Muscle layer of duodenum (tissue), 2 donors: ENCODE data around the gene KCNAB3.

Source experiments
- H3K27ac ChIP-seq: one replicate; pipeline ENCODE4 v1.7.0; 2013; ENCODE audit warnings: mild to moderate bottlenecking, low read length
- H3K27me3 ChIP-seq: one replicate; pipeline ENCODE4 v1.7.0; 2013; ENCODE audit warnings: low read depth, mild to moderate bottlenecking, control low read depth, low read length
- H3K36me3 ChIP-seq, 2 donors: one replicate each; pipeline ENCODE4 v1.7.0; 2013; ENCODE audit warnings: low read length in 2 of 2, control low read depth in 1 of 2, mild to moderate bottlenecking in 1 of 2; ENCODE audit not compliant: insufficient read depth in 2 of 2, control insufficient read depth in 1 of 2
- H3K4me1 ChIP-seq, 2 donors: one replicate each; pipeline ENCODE4 v1.7.0; 2013; ENCODE audit warnings: low read length in 2 of 2, mild to moderate bottlenecking in 2 of 2, control low read depth in 1 of 2, moderate library complexity in 1 of 2; ENCODE audit not compliant: insufficient read depth in 2 of 2, control insufficient read depth in 1 of 2
- H3K4me3 ChIP-seq, 2 donors: one replicate each; pipeline ENCODE4 v1.7.0; 2013; ENCODE audit warnings: low read length in 2 of 2, low read depth in 1 of 2, mild to moderate bottlenecking in 1 of 2
- H3K9me3 ChIP-seq, 2 donors: one replicate each; pipeline ENCODE4 v1.7.0; 2013; ENCODE audit warnings: low read length in 2 of 2, control low read depth in 1 of 2, mild to moderate bottlenecking in 1 of 2; ENCODE audit not compliant: control insufficient read depth in 1 of 2
- donor health status: healthy.

The KCNAB3 gene

GRCh38 chr17:7929158-7930023 is at the start of gene KCNAB3:
Gene KCNAB3, minus strand, starts transcription at chr17:7929856. Its CDS starts 421 bp downstream, at chr17:7929435.
- Histone ChIP-seq H3K4me3 (peak within 1 kb of the TSS; percentile 30 to 31), H3K27ac (no peak within 1 kb of the TSS), H3K4me1 (peaks cover 9 to 28% of the 10 kb centered on the region in 2 donors), H3K9me3 (no peaks in the 10 kb centered on the region), H3K27me3 (no peaks in the 10 kb centered on the region), H3K36me3 (no peaks in the 10 kb centered on the region)

- no peaks in the 10 kb centered on the region for H3K4me1 ChIP-seq
- peaks cover 9 to 10% of the 10 kb centered on the region in 2 donors for H3K9me3 ChIP-seq
- H3K4me3 ChIP-seq: no peak overlapping the region
- no peaks in the 10 kb centered on the region for H3K27me3 ChIP-seq
- H3K27ac ChIP-seq: no peak overlapping the region
- no peaks in the 10 kb centered on the region for H3K36me3 ChIP-seq
These were observed 48.1 kb upstream of the KCNAB3 start for GRCh38 chr17:7977805-7978204.

- Histone ChIP-seq H3K27me3 (no peaks in the 10 kb centered on the region), H3K36me3 (no peaks in the 10 kb centered on the region), H3K27ac (no peak overlapping the region), H3K4me1 (no peaks in the 10 kb centered on the region), H3K9me3 (peaks cover 9 to 10% of the 10 kb centered on the region in 2 donors), H3K4me3 (no peak overlapping the region)
These were observed 47.4 kb upstream of the KCNAB3 start for GRCh38 chr17:7977039-7977438.

GRCh38 chr17:7974638-7975131 is 45.0 kb upstream of the KCNAB3 start:
- peaks cover 9 to 10% of the 10 kb centered on the region in 2 donors for H3K9me3 ChIP-seq
- no peaks in the 10 kb centered on the region for H3K4me1 ChIP-seq
- H3K27ac ChIP-seq: no peak overlapping the region
- H3K27me3 ChIP-seq: no peaks in the 10 kb centered on the region
- H3K4me3 ChIP-seq: no peak overlapping the region
- no peaks in the 10 kb centered on the region for H3K36me3 ChIP-seq

GRCh38 chr17:7972131-7972785 is 42.6 kb upstream of the KCNAB3 start:
- Histone ChIP-seq H3K36me3 (no peaks in the 10 kb centered on the region), H3K9me3 (peaks cover 9 to 10% of the 10 kb centered on the region in 2 donors), H3K27ac (no peak overlapping the region), H3K4me1 (no peaks in the 10 kb centered on the region), H3K27me3 (no peaks in the 10 kb centered on the region), H3K4me3 (no peak overlapping the region)

- Histone ChIP-seq H3K36me3 (no peaks in the 10 kb centered on the region), H3K27me3 (no peaks in the 10 kb centered on the region), H3K9me3 (peaks cover 9 to 10% of the 10 kb centered on the region in 2 donors), H3K4me3 (no peak overlapping the region), H3K27ac (no peak overlapping the region), H3K4me1 (no peaks in the 10 kb centered on the region)
These were observed 42.0 kb upstream of the KCNAB3 start for GRCh38 chr17:7971651-7972050.

GRCh38 chr17:7969433-7969832 is 39.8 kb upstream of the KCNAB3 start:
- no peaks in the 10 kb centered on the region for H3K4me1 ChIP-seq
- H3K27ac ChIP-seq: no peak overlapping the region
- no peaks in the 10 kb centered on the region for H3K36me3 ChIP-seq
- H3K9me3 ChIP-seq: peaks cover 0 to 4% of the 10 kb centered on the region in 2 donors
- H3K27me3 ChIP-seq: no peaks in the 10 kb centered on the region
- H3K4me3 ChIP-seq: no peak overlapping the region

- Histone ChIP-seq H3K27ac (no peak overlapping the region), H3K27me3 (no peaks in the 10 kb centered on the region), H3K4me1 (no peaks in the 10 kb centered on the region), H3K4me3 (no peak overlapping the region), H3K36me3 (no peaks in the 10 kb centered on the region), H3K9me3 (no peaks in the 10 kb centered on the region)
These were observed 38.1 kb upstream of the KCNAB3 start for GRCh38 chr17:7967751-7968150.

- H3K4me1 ChIP-seq: no peaks in the 10 kb centered on the region
- H3K27me3 ChIP-seq: no peaks in the 10 kb centered on the region
- no peak overlapping the region for H3K27ac ChIP-seq
- H3K4me3 ChIP-seq: no peak overlapping the region
- H3K36me3 ChIP-seq: no peaks in the 10 kb centered on the region
- no peaks in the 10 kb centered on the region for H3K9me3 ChIP-seq
These were observed 31.8 kb upstream of the KCNAB3 start for GRCh38 chr17:7961421-7961820.

- H3K4me3 ChIP-seq: no peak overlapping the region
- H3K27ac ChIP-seq: no peak overlapping the region
- H3K36me3 ChIP-seq: no peaks in the 10 kb centered on the region
- H3K9me3 ChIP-seq: no peaks in the 10 kb centered on the region
- H3K4me1 ChIP-seq: peaks cover 0 to 7% of the 10 kb centered on the region in 2 donors
- H3K27me3 ChIP-seq: no peaks in the 10 kb centered on the region
These were observed 30.0 kb upstream of the KCNAB3 start for GRCh38 chr17:7959503-7960253.
